Measurements from ENCODE around the gene STK40. TPM values are rescaled to one million over a fixed set of nuclear protein-coding genes. Genes with fewer than 3 reads are reported as not detected.

Gene STK40
- total and polyA plus RNA-seq, 9 of the 15 experiments (the other 6 are each of a cell fraction or from before 2014, with no cell fraction given), result 0.69 to 94.3 (median 39.1) TPM

GRCh38 chr1:36300526-36300925 lies 85.2 kb downstream of the STK40 start:
- H3K36me3 ChIP-seq (ENCODE audit: control insufficient read depth, insufficient read depth, low read length), result peaks cover 91% of the 10 kb centered on the region
- no peak overlapping the region for H3K4me2 ChIP-seq (ENCODE audit: insufficient read depth, low read length)
- no peaks in the 10 kb centered on the region for H3K79me2 ChIP-seq (ENCODE audit: control insufficient read depth, insufficient read depth, low read length)
- BruUV-seq (replicated peaks), result no TSS peak
- no peaks in the 10 kb centered on the region for H3K9me1 ChIP-seq (ENCODE audit: control insufficient read depth, insufficient read depth, low read length)
- H4K20me1 ChIP-seq (replicated peaks; ENCODE audit: control insufficient read depth, insufficient read depth, low read length), result peaks cover 4% of the 10 kb centered on the region; the same call in 1 of the 2 replicates
- ChIA-PET POLR2A (interaction anchor here (0.6 to 1.5 kb wide), 9 partner anchors 11 to 182 kb away, joined by 3 to 10 read pairs (median 3); partner anchors contain the start of gene THRAP3), CTCF (ENCODE audit: low intra/inter-chr PET ratio) (no interaction called here)
- H2AFZ ChIP-seq (ENCODE audit: low read depth, low read length), result no peak overlapping the region
- no peak overlapping the region for H3K4me3 ChIP-seq
- WGBS (ENCODE audit: insufficient coverage, low coverage, missing lambda C conversion rate), result 73% methylated on average over 1 of the region's 1 CpG
- H3K9ac ChIP-seq (ENCODE audit: insufficient read depth in 1 of 2, low read depth in 2 of 2, low read length in 2 of 2), result no peak overlapping the region
- intact Hi-C loops (cut with micrococcal nuclease) (no loop called here), in situ Hi-C loops (cut with MboI) (no loop called here)
- no peaks in the 10 kb centered on the region for H3K9me3 ChIP-seq (replicated peaks; ENCODE audit: control insufficient read depth, insufficient read depth, low read depth, low read length)
- FAIRE-seq, result no peak
- DNase-seq (ENCODE audit: extremely low read depth in 1 of 4, low spot score in 3 of 4), result no peak
- H3K27me3 ChIP-seq (ENCODE audit: control insufficient read depth in 2 of 2, insufficient read depth in 2 of 2, low read length in 2 of 2), result no peaks in the 10 kb centered on the region
- peak overlapping the region; percentile 43; the same call in 1 of the 3 replicates for H3K27ac ChIP-seq (ENCODE audit: extremely low read depth, low read depth, low read length)
- TF ChIP-seq MCM7 (IDR thresholded peaks at IDR 0.05) (no peak), U2AF2 (optimal IDR thresholded peaks at IDR 0.05; ENCODE audit: low read depth, low read length) (no peak), ARHGAP35 (IDR thresholded peaks at IDR 0.05; ENCODE audit: partially characterized antibody) (no peak), POLR2B (IDR thresholded peaks at IDR 0.05; ENCODE audit: low read depth, partially characterized antibody) (no peak), C11orf30 (IDR thresholded peaks at IDR 0.05; ENCODE audit: low read depth) (no peak), ZNF79 (CRISPR knock-in tag; IDR thresholded peaks at IDR 0.05; ENCODE audit: low read depth) (no peak), NRF1 (conservative IDR thresholded peaks at IDR 0.05 in 1 of 2, IDR thresholded peaks at IDR 0.05 in 1 of 2) (no peak), ZKSCAN3 (CRISPR knock-in tag; IDR thresholded peaks at IDR 0.05) (no peak), ZNF316 (IDR thresholded peaks at IDR 0.05) (no peak), PML (IDR thresholded peaks at IDR 0.05; ENCODE audit: low read length) (no peak), ZEB2 (IDR thresholded peaks at IDR 0.05) (no peak), ZNF134 (CRISPR knock-in tag; conservative IDR thresholded peaks at IDR 0.05) (no peak), ZNF354B (CRISPR knock-in tag; IDR thresholded peaks at IDR 0.05) (no peak), SMC3 (conservative IDR thresholded peaks at IDR 0.05; ENCODE audit: insufficient read depth, low read depth, low read length) (no peak)
- no peak for ATAC-seq
- H3K4me1 ChIP-seq (replicated peaks in 1 of 2; ENCODE audit: control insufficient read depth in 2 of 2, insufficient read depth in 2 of 2, low read length in 2 of 2), result no peaks in the 10 kb centered on the region; a peak in 1 of 5 replicates
